ENCODE results near the gene NAV1.
"Not testable (repeated sequence)": the region's sequence is repeated elsewhere in the genome, so short reads cannot be mapped to it uniquely, and the experiment has no call there.

Gene NAV1

DNA sequence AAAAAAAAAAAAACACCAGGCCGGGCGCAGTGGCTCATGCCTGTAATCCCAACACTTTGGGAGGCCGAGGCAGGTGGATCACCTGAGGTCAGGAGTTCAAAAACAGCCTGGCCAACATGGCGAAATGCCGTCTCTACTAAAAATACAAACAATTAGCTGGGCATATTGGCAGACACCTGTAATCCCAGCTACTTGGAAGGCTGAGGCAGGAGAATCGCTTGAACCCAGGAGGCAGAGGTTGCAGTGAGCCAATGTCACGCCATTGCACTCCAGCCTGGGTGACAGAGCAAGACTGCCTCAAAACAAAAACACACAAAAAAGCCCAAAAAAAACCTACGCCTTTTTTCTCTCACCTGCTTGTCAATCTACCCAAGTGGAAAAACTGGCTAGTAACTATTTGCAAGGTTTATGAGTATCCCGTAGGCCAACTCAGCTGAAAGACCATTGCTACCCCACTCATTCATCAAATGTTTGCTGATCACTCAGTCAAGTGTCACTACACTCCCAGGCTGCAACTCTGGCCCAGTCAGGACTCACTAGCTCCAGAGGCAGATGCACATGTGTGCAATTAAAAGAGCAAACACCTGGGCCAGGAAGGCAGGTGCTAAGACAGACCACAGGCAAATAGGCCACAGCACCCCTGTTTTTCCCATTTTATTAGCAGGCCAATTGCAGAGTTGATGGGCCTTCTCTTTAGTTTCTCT, 34.0 kb upstream of the NAV1 start:
- DNase-seq, result no peak

GRCh38 chr1:201505503-201505890, 33.4 kb upstream of the NAV1 start:
- no peak for DNase-seq

DNA sequence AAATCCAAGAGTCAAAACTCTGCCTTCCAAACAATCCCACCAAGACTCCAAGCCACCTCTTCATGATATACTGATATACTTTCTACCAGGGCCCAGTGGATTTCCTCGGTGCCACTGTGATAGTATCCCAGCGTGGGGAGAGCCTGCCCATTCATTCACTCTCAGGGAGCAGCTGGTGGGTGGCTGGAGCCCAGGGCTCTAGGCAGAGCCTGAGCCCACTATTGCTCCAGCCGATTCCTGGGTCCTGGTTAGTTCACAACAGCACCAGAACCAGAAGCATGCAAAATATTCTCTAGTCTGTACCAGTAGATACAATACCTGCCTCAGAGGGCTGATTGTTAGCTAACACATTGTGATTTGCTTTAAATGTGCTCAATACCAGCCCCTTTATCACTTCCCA, 32.8 kb upstream of the NAV1 start:
- no peak for DNase-seq

DNA sequence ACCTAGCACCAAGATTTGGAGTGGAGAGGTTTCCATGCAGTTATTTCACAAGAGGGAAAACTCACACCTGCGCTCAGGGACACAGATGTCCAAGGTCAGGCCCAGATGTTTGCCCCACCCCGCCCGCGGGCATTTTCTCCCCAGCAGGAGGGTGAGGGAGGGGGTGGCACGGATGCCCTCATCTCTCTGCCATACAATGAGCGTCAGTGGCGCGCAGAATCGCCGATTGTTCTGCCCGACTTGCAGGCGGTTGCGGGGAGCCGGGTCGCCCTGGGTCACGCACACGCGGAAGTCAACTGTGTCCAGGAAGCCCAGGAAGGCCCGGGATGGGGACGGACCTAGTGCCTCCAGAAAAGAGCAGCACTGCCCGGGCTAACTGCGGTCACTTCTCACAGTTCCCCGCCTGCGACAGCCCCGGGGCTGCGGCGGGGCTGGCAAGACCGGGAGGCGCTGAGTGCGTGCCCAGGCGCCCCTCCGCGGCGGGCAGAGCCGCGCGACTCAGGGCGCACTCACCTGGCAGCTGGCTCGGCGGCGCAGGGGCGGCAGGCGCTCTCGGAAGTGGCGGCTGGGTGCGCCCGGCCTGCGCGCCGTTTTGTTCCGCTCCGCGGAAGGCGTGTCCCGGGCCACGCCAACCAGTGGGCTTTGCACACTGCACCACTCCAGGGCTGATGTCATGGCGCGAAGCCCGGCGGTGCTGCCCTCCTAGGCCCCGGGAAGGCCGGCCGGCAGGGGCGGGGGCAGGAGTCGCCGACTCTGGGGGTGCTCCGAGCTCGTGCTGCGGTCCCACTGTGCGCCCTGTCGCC, 32.2 kb upstream of the NAV1 start, which contains the start of gene CSRP1:
CSRP1 (minus strand) TSS at position 567 of the 803 bp plus-strand sequence. CDS start 10,820 bp downstream, outside the sequence.
- peak; percentile 19 for DNase-seq

- DNase-seq, result no peak
Observed at GRCh38 chr1:201507360-201507675, 31.6 kb upstream of the NAV1 start.

GRCh38 chr1:201508809-201509208, 30.1 kb upstream of the NAV1 start:
- DNase-seq, result no peak

- DNase-seq, result no peak
Observed at GRCh38 chr1:201509601-201510374, 29.1 kb upstream of the NAV1 start.

DNA sequence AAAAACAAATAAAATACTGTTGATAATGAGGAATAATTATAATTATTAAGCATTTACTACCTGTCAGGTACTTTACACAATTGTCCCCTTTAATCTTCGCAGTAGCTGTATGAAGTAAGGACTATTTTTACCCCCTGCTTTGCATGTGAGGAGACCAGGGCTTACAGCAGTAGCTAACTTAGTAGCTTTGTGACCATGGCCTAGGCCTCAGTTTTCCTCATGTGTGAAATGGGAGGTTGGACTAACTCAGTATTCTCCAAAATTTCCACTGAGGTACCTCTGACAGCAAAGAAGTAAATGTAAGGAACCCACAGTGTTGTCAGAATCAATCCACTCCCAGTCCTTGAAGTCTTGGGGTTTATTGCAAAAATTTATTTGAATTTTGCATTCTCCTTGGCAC, 28.2 kb upstream of the NAV1 start:
- DNase-seq, result no peak

DNA sequence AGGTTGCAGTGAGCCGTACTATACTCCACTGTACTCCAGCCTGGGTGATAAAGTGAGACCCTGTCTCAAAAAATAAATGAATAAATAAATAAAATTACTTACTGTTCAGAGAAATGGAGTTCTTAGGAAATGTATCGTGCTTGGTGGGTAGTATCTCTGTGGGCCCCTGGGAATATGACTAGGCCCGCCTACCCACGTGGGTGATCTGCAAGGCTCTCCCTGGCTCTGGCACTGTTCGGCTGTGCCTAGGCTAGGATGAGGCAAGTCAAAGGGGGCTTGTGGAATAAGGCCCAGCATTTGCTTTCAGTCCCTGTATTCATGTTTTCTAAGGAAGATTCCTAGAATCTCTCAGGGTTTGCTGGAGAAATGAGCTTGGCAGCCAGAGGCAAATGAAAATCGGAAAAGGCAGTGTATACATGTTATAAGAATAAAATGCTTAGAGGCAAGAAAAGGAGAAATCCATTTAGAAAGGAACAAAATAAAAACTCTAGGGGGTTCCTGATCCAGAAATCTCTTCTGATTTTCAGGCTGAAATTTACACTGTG, 27.5 kb upstream of the NAV1 start:
- DNase-seq, result no peak

- DNase-seq, result no peak
Observed at GRCh38 chr1:201511941-201512539, 26.9 kb upstream of the NAV1 start.

DNA sequence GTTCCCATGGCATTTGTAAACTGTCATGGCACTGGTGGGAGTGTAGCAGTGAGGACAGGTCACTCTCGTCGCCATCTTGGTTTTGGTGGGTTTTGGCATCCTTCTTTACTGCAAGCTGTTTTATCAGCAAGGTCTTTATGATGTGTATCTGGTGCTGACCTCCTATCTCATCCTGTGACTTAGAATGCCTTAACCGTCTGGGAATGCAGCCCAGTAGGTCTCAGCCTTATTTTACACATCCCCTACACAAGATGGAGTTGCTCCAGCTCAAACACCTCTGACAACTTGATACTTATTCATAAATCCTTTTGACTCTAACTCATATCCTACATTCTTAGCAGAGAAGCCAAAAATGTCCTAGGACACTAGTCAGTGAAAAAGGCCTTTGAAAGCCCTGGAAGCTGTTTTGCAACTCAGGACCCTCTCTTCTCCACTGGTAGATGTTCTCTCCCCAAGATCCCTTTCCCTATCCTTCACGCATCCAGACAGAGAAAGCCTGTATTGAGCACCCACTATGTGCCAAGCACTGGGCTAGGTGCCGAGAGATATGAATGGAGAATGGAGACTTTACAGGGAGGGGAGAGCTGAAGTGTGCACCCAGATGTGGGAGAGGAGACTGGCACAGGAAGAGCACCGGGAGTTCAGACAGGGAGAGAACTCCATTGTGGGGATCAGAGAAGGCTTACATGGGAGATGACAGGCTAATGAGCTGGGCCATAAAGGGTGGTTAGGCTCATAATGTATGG, 25.3 kb upstream of the NAV1 start:
- DNase-seq, result no peak

GRCh38 chr1:201514466-201514865, 24.5 kb upstream of the NAV1 start:
- DNase-seq, result no peak

DNA sequence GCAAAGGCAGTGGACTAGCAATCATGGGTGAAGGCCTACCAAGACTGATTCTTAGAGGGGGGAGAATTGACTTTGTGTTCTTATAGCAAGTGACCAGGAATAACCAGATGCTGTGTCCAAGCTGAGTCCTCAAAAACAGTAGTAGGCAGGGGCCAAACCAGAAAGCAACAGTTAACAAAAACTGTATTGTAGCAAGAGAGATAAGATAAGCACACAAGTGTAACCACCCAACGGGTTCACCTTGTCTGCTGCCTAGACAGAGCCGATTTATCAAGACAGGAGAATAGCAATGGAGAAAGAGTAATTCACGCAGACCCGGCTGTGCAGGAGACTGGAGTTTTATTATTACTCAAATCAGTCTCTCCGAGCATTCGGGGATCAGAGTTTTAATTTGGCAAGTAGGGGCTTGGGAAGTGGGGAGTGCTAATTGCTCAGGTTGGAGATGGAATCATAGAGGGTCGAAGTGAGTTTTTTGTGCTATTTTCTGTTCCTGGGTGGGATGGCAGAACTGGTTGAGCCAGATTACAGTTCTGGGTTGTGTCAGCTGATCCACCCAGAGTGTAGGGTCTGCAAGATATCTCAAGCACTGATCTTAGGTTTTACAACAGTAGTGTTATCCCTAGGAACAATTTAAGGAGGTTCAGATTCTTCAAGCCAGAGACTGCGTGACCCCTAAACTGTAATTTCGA, 23.7 kb upstream of the NAV1 start:
- no peak for DNase-seq

DNA sequence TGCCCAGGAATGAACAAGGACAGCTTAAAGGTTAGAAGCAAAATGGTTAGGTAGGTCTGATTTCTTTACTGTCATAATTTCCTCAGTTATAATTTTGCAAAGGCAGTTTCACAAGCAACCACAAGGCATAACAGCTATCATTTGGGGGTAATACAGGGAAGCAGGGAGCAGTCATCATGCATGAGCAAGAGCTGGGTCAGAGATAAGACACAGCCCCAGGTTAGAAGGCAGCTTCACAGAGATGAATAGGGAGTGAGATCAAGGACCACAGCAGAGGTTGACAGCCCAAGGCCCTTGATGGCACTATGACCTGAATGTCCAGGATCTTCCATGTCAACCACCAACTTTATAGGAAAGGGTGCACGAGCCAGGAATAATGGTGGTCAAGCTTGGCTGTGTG, 23.0 kb upstream of the NAV1 start:
- DNase-seq, result no peak

- no peak for DNase-seq
Observed at GRCh38 chr1:201516511-201517127, 22.3 kb upstream of the NAV1 start.

DNA sequence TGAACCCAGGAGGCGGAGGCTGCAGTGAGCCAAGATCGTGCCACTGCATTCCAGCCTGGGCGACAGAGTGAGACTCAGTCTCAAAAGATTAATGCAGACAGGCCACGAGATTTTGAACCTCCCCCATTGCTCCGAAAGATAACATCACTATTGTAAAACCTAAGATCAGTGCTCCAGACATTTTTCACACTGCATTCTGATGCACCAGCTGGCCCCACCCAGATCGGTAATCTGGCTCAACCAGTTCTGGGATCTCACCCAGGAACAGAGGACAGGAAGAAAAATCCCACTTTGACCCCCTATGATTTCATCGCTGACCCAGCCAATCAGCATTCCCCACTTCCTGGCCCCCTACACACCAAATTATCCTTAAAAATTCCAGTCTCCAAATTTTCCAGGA, 21.3 kb upstream of the NAV1 start:
- DNase-seq, result no peak

- DNase-seq, result no peak
Observed at GRCh38 chr1:201518071-201518470, 20.9 kb upstream of the NAV1 start.

GRCh38 chr1:201520046-201520575, 18.8 kb upstream of the NAV1 start:
- not testable (repeated sequence) for DNase-seq

GRCh38 chr1:201525193-201525778, 13.6 kb upstream of the NAV1 start:
- no peak for DNase-seq

GRCh38 chr1:201527879-201528278, 11.0 kb upstream of the NAV1 start:
- no peak for DNase-seq
